H1 (cell line): ENCODE measurements around the gene ABCA1. TPM values are rescaled to one million over a fixed set of nuclear protein-coding genes. Genes with fewer than 3 reads are reported as not detected.

Source experiments
- ATF2 ChIP-seq: IDR thresholded peaks from 2 replicates; pipeline ENCODE4 v1.6.1; 2012; ENCODE audit warnings: low read length, inconsistent platforms
- CREB1 ChIP-seq: IDR thresholded peaks from 2 replicates; pipeline ENCODE4 v1.6.1; 2012; ENCODE audit warnings: inconsistent platforms
- E2F6 ChIP-seq: IDR thresholded peaks from 2 replicates; pipeline ENCODE4 v1.6.1; 2012; ENCODE audit warnings: inconsistent platforms
- JUND ChIP-seq: IDR thresholded peaks from 2 replicates; pipeline ENCODE4 v1.6.1; 2011; ENCODE audit warnings: mild to moderate bottlenecking, improper control_type of control experiment, low read length
- NANOG ChIP-seq: IDR thresholded peaks from 2 replicates; pipeline ENCODE4 v1.6.1; 2011; ENCODE audit warnings: low read length, low read depth, mild to moderate bottlenecking, inconsistent platforms; ENCODE audit not compliant: insufficient read depth, poor library complexity, severe bottlenecking
- PHF8 ChIP-seq: fragments of 200-600 bp; sonication (generic); conservative IDR thresholded peaks from 2 replicates; pipeline ENCODE4 v1.7.1; 2012; ENCODE audit warnings: low read depth, mild to moderate bottlenecking, inconsistent platforms, low read length, moderate library complexity
- POLR2A ChIP-seq, 2 experiments: IDR thresholded peaks; 1 replicate in 1 of 2; 2 replicates in 1 of 2; pipeline ENCODE4 v1.6.1; 2011; ENCODE audit warnings: low read depth in 2 of 2, low read length in 2 of 2, mild to moderate bottlenecking in 2 of 2; ENCODE audit errors: control extremely low read depth in 1 of 2
- RXRA ChIP-seq: IDR thresholded peaks from 2 replicates; pipeline ENCODE4 v1.6.1; 2011; ENCODE audit warnings: low read depth, mild to moderate bottlenecking, low read length, moderate library complexity; ENCODE audit not compliant: insufficient read depth
- polyA plus RNA-seq, 7 experiments: library from polyadenylated mRNA; depleted of rRNA in 3 of 7; stranded (reverse) in 5 of 7; unstranded in 2 of 7; fragments of >200 nt in 5 of 7; fragments of 200-250 nt in 2 of 7; gene quantifications; 1 replicate in 5 of 7; 2 replicates in 1 of 7; 4 replicates in 1 of 7; pipeline versions ENCODE4 v1.2.1 to v1.2.3, GENCODE V29; 2011 to 2013; ENCODE audit warnings: missing spikeins in 2 of 7, mixed read lengths in 2 of 7
- total RNA-seq: library from RNA; stranded (reverse); fragmentation: NEBNext Ultra II Directional; extraction: Animal tissue kit (Norgen Biotek cat#: 25700); gene quantifications from 2 replicates; pipeline ENCODE4 v1.2.1, GENCODE V29; 2021

The ABCA1 gene
- total and polyA plus RNA-seq, 2 of the 8 experiments (the other 6 are each of a cell fraction or from before 2014, with no cell fraction given), result 6.9 to 7.8 TPM

GRCh38 chr9:104961238-104961637, 33.3 kb upstream of the ABCA1 start (continued):
- TF ChIP-seq E2F6, result 0 out of 2 replicates have a peak, but pooled peaks have one; percentile 30
- TF ChIP-seq ATF2, result peak; percentile 71; the same call in 1 of the 2 replicates
- TF ChIP-seq POLR2A (IDR thresholded peaks at IDR 0.05; ENCODE audit: control extremely low read depth in 1 of 2, low read depth in 2 of 2, low read length in 2 of 2), result peak in 1 of 2 experiments; percentile 65; a peak in 1 of 3 replicates
- no peak for TF ChIP-seq PHF8
- TF ChIP-seq NANOG, result no peak
- TF ChIP-seq RXRA, result peak; percentile 94; the same call in 1 of the 2 replicates
- peak; percentile 99 for TF ChIP-seq JUND
- TF ChIP-seq CREB1, result peak; percentile 32; the same call in 1 of the 2 replicates
- TF ChIP-seq, all 59 proteins: peak for 15
